Liver (tissue), 4 donors: Measurements from ENCODE around the gene SMIM21. TPM values are rescaled to one million over a fixed set of nuclear protein-coding genes. Genes with fewer than 3 reads are reported as not detected.

ENCODE experiments used
- polyA plus RNA-seq, 2 donors: library from polyadenylated mRNA; stranded (reverse) in 1 of 2; unstranded in 1 of 2; fragments of 200-250 nt in 1 of 2; fragments of >200 nt in 1 of 2; fragmentation: Nextera tagmentation in 1 of 2; extraction: Ambion mirVana in 1 of 2; gene quantifications; one replicate each; pipeline versions ENCODE4 v1.2.1 to v1.2.3, GENCODE V29; 2013 to 2015
- total RNA-seq, 2 donors: library from RNA; depleted of rRNA; stranded (reverse); fragments of >200 nt; gene quantifications; one replicate each; pipeline ENCODE4 v1.2.3, GENCODE V29; 2014
- donor health status: healthy.
- donor health status: healthy.
- donor health status: healthy.

SMIM21 gene
- total and polyA plus RNA-seq, 4 donors = not detected

Other genes with a start within 250 kb of the SMIM21 start
- gene PTGR3, start 218.6 kb downstream of the SMIM21 start, total RNA-seq = 10 to 100 TPM in 1 of 2 donors, 1 to 10 TPM in 1; 6.8 to 14.2 TPM
- gene PTGR3, start 218.6 kb downstream of the SMIM21 start, polyA plus RNA-seq = 10 to 100 TPM in 1 of 2 donors, 1 to 10 TPM in 1; 8.5 to 18.7 TPM
- gene TSHZ1, start 216.9 kb downstream of the SMIM21 start, total RNA-seq = 1 to 10 TPM; 4.2 to 6.6 TPM
- 1 to 10 TPM; 5.6 TPM for gene TSHZ1, start 216.9 kb downstream of the SMIM21 start, polyA plus RNA-seq